ENCODE measurements around the gene PDLIM4.

Gene PDLIM4

DNA sequence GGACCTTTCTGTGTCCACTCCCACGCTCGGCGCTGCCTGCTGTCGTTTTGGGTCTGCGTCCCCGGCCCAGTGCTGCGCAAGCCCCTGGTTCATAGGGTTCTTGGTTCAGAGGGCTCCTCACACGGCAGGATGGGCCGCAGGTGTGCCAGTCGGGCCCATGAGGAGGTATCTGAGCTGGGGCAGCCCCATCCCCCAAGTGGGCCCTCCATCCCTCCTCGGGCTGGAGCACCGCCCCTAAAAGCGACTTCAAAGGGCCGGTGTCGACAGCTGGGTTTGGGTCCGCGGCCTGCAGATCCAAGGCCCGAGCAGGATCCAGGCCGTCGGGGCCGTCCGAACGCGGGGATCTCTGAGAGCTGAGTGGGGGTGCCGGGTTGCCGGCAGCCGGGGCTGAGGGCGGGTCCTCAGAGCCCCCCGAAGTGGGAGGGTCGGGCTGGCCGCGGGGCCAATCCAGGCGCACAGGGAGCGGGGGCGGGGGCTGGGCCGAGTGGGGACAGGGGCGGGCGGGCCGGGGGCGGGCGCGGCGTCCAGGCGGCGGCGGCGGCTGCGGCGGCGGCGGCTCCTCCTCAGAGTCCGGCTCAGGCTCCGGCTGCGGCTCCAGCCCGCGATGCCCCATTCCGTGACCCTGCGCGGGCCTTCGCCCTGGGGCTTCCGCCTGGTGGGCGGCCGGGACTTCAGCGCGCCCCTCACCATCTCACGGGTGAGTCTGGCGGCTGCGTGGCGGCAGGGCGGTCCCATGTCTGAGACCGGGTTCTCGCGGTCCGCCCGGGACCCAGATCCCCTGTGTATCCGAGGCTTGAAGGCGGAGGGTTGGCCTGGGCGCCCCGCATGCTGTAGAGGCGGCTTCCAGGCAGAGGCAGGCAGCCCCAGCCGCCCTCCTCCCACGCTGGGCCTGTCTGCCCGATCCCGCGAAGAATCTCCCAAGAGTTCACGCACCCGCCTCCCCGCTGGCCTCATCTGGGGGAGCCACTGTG, at the start of gene PDLIM4:
Gene PDLIM4 (plus strand): TSS at position 566 of the 971 bp plus-strand sequence. CDS start 39 bp downstream, at position 605.
- Histone ChIP-seq H3K9ac (ENCODE audit: low read length in 5 of 5) (peak within 1 kb of the TSS; percentile 16 to 80 (median 54)), H3K27ac (ENCODE audit: low read depth, low read length) (peak within 1 kb of the TSS; percentile 81), H3K36me3 (ENCODE audit: control insufficient read depth in 5 of 5, insufficient read depth in 5 of 5, low read length in 5 of 5) (no peaks in the 10 kb centered on the region), H3K27me3 (ENCODE audit: control insufficient read depth in 5 of 5, insufficient read depth in 4 of 5, low read length in 5 of 5) (peaks cover 0 to 8% (median 0%) of the 10 kb centered on the region in 5 donors), H3K9me3 (ENCODE audit: control insufficient read depth in 5 of 5, low read length in 5 of 5) (no peaks in the 10 kb centered on the region), H3K4me1 (ENCODE audit: control insufficient read depth in 5 of 5, insufficient read depth in 5 of 5, low read length in 5 of 5) (peaks cover 7 to 76% (median 43%) of the 10 kb centered on the region in 5 donors), H3K4me3 (ENCODE audit: low read depth in 1 of 5, low read length in 5 of 5) (peak within 1 kb of the TSS; percentile 43 to 66 (median 59))

DNA sequence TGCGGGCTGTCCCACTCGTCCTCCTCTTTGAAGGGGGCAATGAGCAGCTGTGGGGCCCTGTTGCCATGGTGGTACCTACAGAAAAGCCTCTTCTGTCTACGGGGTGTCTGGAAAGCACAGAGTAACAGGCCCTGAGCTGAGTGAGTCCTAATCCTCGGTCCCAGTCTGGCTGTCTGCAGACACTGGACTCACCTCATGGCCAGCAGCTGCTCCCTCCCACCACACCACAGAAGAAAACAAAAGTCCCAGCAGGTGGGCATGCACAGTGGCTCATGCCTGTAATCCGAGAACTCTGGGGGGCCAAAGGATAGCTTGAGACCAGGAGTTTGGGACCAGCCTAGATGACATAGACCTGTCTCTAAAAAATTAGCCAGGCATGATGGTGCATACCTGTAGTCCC, 49.7 kb upstream of the PDLIM4 start:
- Histone ChIP-seq H3K27me3 (ENCODE audit: control insufficient read depth in 5 of 5, insufficient read depth in 4 of 5, low read length in 5 of 5) (no peaks in the 10 kb centered on the region), H3K9me3 (ENCODE audit: control insufficient read depth in 5 of 5, low read length in 5 of 5) (no peaks in the 10 kb centered on the region), H3K27ac (ENCODE audit: low read depth, low read length) (no peak overlapping the region), H3K9ac (ENCODE audit: low read length in 5 of 5) (no peak overlapping the region), H3K4me1 (ENCODE audit: control insufficient read depth in 5 of 5, insufficient read depth in 5 of 5, low read length in 5 of 5) (peaks cover 0 to 9% (median 0%) of the 10 kb centered on the region in 5 donors), H3K4me3 (ENCODE audit: low read depth in 1 of 5, low read length in 5 of 5) (no peak overlapping the region), H3K36me3 (ENCODE audit: control insufficient read depth in 5 of 5, insufficient read depth in 5 of 5, low read length in 5 of 5) (peaks cover 2 to 69% (median 55%) of the 10 kb centered on the region in 5 donors)

GRCh38 chr5:132209131-132209530, 48.4 kb upstream of the PDLIM4 start:
- no peak overlapping the region for H3K4me3 ChIP-seq (ENCODE audit: low read depth in 1 of 5, low read length in 5 of 5)
- peaks cover 7 to 70% (median 58%) of the 10 kb centered on the region in 5 donors for H3K36me3 ChIP-seq (ENCODE audit: control insufficient read depth in 5 of 5, insufficient read depth in 5 of 5, low read length in 5 of 5)
- H3K27me3 ChIP-seq (ENCODE audit: control insufficient read depth in 5 of 5, insufficient read depth in 4 of 5, low read length in 5 of 5): no peaks in the 10 kb centered on the region
- peaks cover 0 to 9% (median 0%) of the 10 kb centered on the region in 5 donors for H3K4me1 ChIP-seq (ENCODE audit: control insufficient read depth in 5 of 5, insufficient read depth in 5 of 5, low read length in 5 of 5)
- no peak overlapping the region for H3K9ac ChIP-seq (ENCODE audit: low read length in 5 of 5)
- no peak overlapping the region for H3K27ac ChIP-seq (ENCODE audit: low read depth, low read length)
- H3K9me3 ChIP-seq (ENCODE audit: control insufficient read depth in 5 of 5, low read length in 5 of 5): no peaks in the 10 kb centered on the region

GRCh38 chr5:132209901-132210545, 47.5 kb upstream of the PDLIM4 start:
- H3K27ac ChIP-seq (ENCODE audit: low read depth, low read length): no peak overlapping the region
- H3K4me1 ChIP-seq (ENCODE audit: control insufficient read depth in 5 of 5, insufficient read depth in 5 of 5, low read length in 5 of 5): peaks cover 3 to 16% (median 6%) of the 10 kb centered on the region in 5 donors
- peaks cover 7 to 61% (median 54%) of the 10 kb centered on the region in 5 donors for H3K36me3 ChIP-seq (ENCODE audit: control insufficient read depth in 5 of 5, insufficient read depth in 5 of 5, low read length in 5 of 5)
- no peaks in the 10 kb centered on the region for H3K9me3 ChIP-seq (ENCODE audit: control insufficient read depth in 5 of 5, low read length in 5 of 5)
- H3K27me3 ChIP-seq (ENCODE audit: control insufficient read depth in 5 of 5, insufficient read depth in 4 of 5, low read length in 5 of 5): no peaks in the 10 kb centered on the region
- no peak overlapping the region for H3K9ac ChIP-seq (ENCODE audit: low read length in 5 of 5)
- no peak overlapping the region for H3K4me3 ChIP-seq (ENCODE audit: low read depth in 1 of 5, low read length in 5 of 5)

- H3K27me3 ChIP-seq (ENCODE audit: control insufficient read depth in 5 of 5, insufficient read depth in 4 of 5, low read length in 5 of 5): no peaks in the 10 kb centered on the region
- peaks cover 3 to 18% (median 13%) of the 10 kb centered on the region in 5 donors for H3K4me1 ChIP-seq (ENCODE audit: control insufficient read depth in 5 of 5, insufficient read depth in 5 of 5, low read length in 5 of 5)
- peaks cover 7 to 60% (median 54%) of the 10 kb centered on the region in 5 donors for H3K36me3 ChIP-seq (ENCODE audit: control insufficient read depth in 5 of 5, insufficient read depth in 5 of 5, low read length in 5 of 5)
- no peak overlapping the region for H3K4me3 ChIP-seq (ENCODE audit: low read depth in 1 of 5, low read length in 5 of 5)
- H3K9me3 ChIP-seq (ENCODE audit: control insufficient read depth in 5 of 5, low read length in 5 of 5): no peaks in the 10 kb centered on the region
- no peak overlapping the region for H3K9ac ChIP-seq (ENCODE audit: low read length in 5 of 5)
- H3K27ac ChIP-seq (ENCODE audit: low read depth, low read length): no peak overlapping the region
Measured at GRCh38 chr5:132210944-132211343, 46.6 kb upstream of the PDLIM4 start.

DNA sequence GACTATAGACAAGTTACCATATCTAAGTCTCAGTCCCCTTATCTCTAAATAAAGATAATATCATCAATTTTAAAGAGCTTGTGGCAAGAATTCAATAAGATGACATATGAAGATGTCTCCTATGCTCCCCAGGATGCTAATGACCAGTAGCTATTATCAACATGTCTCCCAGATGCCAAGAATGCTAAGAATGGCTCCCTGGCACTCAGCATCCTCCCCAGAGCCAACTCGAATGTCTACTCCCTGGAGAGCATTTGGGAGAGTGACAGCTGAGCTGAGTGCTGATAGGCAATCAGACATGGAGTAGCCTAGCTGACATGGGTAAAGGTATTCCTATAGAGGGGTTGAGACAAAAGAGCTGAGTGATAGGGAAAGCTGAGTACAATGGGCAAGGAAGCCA, 45.7 kb upstream of the PDLIM4 start:
- H3K4me3 ChIP-seq (ENCODE audit: low read depth in 1 of 5, low read length in 5 of 5): no peak overlapping the region
- peaks cover 4 to 60% (median 54%) of the 10 kb centered on the region in 5 donors for H3K36me3 ChIP-seq (ENCODE audit: control insufficient read depth in 5 of 5, insufficient read depth in 5 of 5, low read length in 5 of 5)
- H3K27ac ChIP-seq (ENCODE audit: low read depth, low read length): no peak overlapping the region
- H3K27me3 ChIP-seq (ENCODE audit: control insufficient read depth in 5 of 5, insufficient read depth in 4 of 5, low read length in 5 of 5): no peaks in the 10 kb centered on the region
- no peak overlapping the region for H3K9ac ChIP-seq (ENCODE audit: low read length in 5 of 5)
- no peaks in the 10 kb centered on the region for H3K9me3 ChIP-seq (ENCODE audit: control insufficient read depth in 5 of 5, low read length in 5 of 5)
- H3K4me1 ChIP-seq (ENCODE audit: control insufficient read depth in 5 of 5, insufficient read depth in 5 of 5, low read length in 5 of 5): peaks cover 3 to 18% (median 13%) of the 10 kb centered on the region in 5 donors

GRCh38 chr5:132213666-132214065, 43.8 kb upstream of the PDLIM4 start:
- no peaks in the 10 kb centered on the region for H3K27me3 ChIP-seq (ENCODE audit: control insufficient read depth in 5 of 5, insufficient read depth in 4 of 5, low read length in 5 of 5)
- H3K9ac ChIP-seq (ENCODE audit: low read length in 5 of 5): no peak overlapping the region
- H3K9me3 ChIP-seq (ENCODE audit: control insufficient read depth in 5 of 5, low read length in 5 of 5): no peaks in the 10 kb centered on the region
- H3K4me1 ChIP-seq (ENCODE audit: control insufficient read depth in 5 of 5, insufficient read depth in 5 of 5, low read length in 5 of 5): peaks cover 3 to 18% (median 13%) of the 10 kb centered on the region in 5 donors
- no peak overlapping the region for H3K4me3 ChIP-seq (ENCODE audit: low read depth in 1 of 5, low read length in 5 of 5)
- H3K27ac ChIP-seq (ENCODE audit: low read depth, low read length): no peak overlapping the region
- H3K36me3 ChIP-seq (ENCODE audit: control insufficient read depth in 5 of 5, insufficient read depth in 5 of 5, low read length in 5 of 5): peaks cover 9 to 65% (median 59%) of the 10 kb centered on the region in 5 donors

DNA sequence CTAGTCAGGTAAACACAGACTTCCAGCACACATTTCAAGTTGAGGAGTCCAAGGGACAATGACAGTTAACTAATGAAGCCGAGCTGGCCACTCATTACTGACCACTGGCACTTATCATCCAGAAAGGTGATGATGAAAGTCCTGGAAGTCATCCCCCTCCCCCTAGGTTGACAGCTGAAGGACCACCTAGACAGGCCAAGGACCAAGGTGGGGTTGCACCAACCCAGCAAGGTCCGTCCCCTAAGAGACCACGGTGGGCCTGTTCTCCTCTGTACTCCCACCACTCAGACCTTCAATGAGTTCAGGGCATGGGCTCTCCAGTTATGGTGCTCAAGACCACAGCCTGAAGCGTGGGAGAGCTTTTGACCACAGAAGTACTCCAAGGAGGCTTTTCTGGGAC, 43.0 kb upstream of the PDLIM4 start:
- no peak overlapping the region for H3K4me3 ChIP-seq (ENCODE audit: low read depth in 1 of 5, low read length in 5 of 5)
- H3K27ac ChIP-seq (ENCODE audit: low read depth, low read length): peak overlapping the region; percentile 26
- peak overlapping the region in 2 of 5 donors; percentile 6 to 17 for H3K9ac ChIP-seq (ENCODE audit: low read length in 5 of 5)
- H3K36me3 ChIP-seq (ENCODE audit: control insufficient read depth in 5 of 5, insufficient read depth in 5 of 5, low read length in 5 of 5): peaks cover 9 to 60% (median 55%) of the 10 kb centered on the region in 5 donors
- no peaks in the 10 kb centered on the region for H3K27me3 ChIP-seq (ENCODE audit: control insufficient read depth in 5 of 5, insufficient read depth in 4 of 5, low read length in 5 of 5)
- no peaks in the 10 kb centered on the region for H3K9me3 ChIP-seq (ENCODE audit: control insufficient read depth in 5 of 5, low read length in 5 of 5)
- peaks cover 3 to 18% (median 13%) of the 10 kb centered on the region in 5 donors for H3K4me1 ChIP-seq (ENCODE audit: control insufficient read depth in 5 of 5, insufficient read depth in 5 of 5, low read length in 5 of 5)

DNA sequence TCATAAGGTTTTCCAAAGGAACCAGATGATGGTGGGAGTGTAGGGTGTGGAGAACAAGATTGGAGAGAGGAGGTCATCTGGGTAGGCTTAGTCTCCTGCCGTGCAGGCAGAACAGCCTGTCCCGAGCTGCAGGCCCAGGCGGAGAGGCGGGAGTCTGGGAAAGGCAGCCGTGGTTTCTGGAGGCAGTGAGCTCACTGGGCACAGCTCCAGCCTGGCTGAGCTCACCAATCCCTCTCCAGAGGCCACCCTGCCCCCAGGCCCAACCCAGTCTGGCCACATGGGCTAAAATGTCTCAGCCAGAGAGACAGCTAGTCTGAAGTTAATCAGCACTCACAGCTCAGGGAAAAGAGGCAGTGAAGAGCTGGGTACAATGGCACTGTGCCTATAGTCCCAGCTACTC, 42.2 kb upstream of the PDLIM4 start:
- Histone ChIP-seq H3K4me3 (ENCODE audit: low read depth in 1 of 5, low read length in 5 of 5) (no peak overlapping the region), H3K4me1 (ENCODE audit: control insufficient read depth in 5 of 5, insufficient read depth in 5 of 5, low read length in 5 of 5) (peaks cover 3 to 18% (median 13%) of the 10 kb centered on the region in 5 donors), H3K9ac (ENCODE audit: low read length in 5 of 5) (peak overlapping the region in 1 of 5 donors; percentile 6), H3K27ac (ENCODE audit: low read depth, low read length) (peak overlapping the region; percentile 26), H3K27me3 (ENCODE audit: control insufficient read depth in 5 of 5, insufficient read depth in 4 of 5, low read length in 5 of 5) (no peaks in the 10 kb centered on the region), H3K36me3 (ENCODE audit: control insufficient read depth in 5 of 5, insufficient read depth in 5 of 5, low read length in 5 of 5) (peaks cover 9 to 54% (median 46%) of the 10 kb centered on the region in 5 donors), H3K9me3 (ENCODE audit: control insufficient read depth in 5 of 5, low read length in 5 of 5) (no peaks in the 10 kb centered on the region)
